Measurements from ENCODE around the gene NSMCE1.

NSMCE1 gene

GRCh38 chr16:27221576-27222248 is 46.9 kb downstream of the NSMCE1 start:
- no peak for TF ChIP-seq EZH2phosphoT487 (IDR thresholded peaks at IDR 0.05; ENCODE audit: low read depth)
- TF ChIP-seq CTCF (IDR thresholded peaks at IDR 0.05; ENCODE audit: low read depth, low read length), result no peak
- Histone ChIP-seq H3K27me3 (ENCODE audit: low read depth, low read length) (no peaks in the 10 kb centered on the region), H3K9me3 (ENCODE audit: insufficient read depth, low read length) (no peaks in the 10 kb centered on the region), H3K9ac (ENCODE audit: low read length) (no peak overlapping the region), H3K27ac (ENCODE audit: low read length) (no peak overlapping the region), H3K4me3 (ENCODE audit: low read length) (no peak overlapping the region), H3K79me2 (ENCODE audit: low read length) (no peaks in the 10 kb centered on the region), H3K4me1 (ENCODE audit: low read length) (no peaks in the 10 kb centered on the region), H3K4me2 (ENCODE audit: low read length) (no peak overlapping the region), H4K20me1 (ENCODE audit: insufficient read depth, low read length) (no peaks in the 10 kb centered on the region), H3K36me3 (replicated peaks; ENCODE audit: low read depth, low read length) (no peaks in the 10 kb centered on the region), H2AFZ (ENCODE audit: low read depth, low read length) (no peak overlapping the region)

- Histone ChIP-seq H3K79me2 (ENCODE audit: low read length) (no peaks in the 10 kb centered on the region), H3K4me2 (ENCODE audit: low read length) (no peak overlapping the region), H3K9me3 (ENCODE audit: insufficient read depth, low read length) (no peaks in the 10 kb centered on the region), H3K27ac (ENCODE audit: low read length) (no peak overlapping the region), H2AFZ (ENCODE audit: low read depth, low read length) (no peak overlapping the region), H3K9ac (ENCODE audit: low read length) (no peak overlapping the region), H3K4me1 (ENCODE audit: low read length) (no peaks in the 10 kb centered on the region), H3K36me3 (replicated peaks; ENCODE audit: low read depth, low read length) (no peaks in the 10 kb centered on the region), H3K4me3 (ENCODE audit: low read length) (no peak overlapping the region), H3K27me3 (ENCODE audit: low read depth, low read length) (no peaks in the 10 kb centered on the region), H4K20me1 (ENCODE audit: insufficient read depth, low read length) (no peaks in the 10 kb centered on the region)
- TF ChIP-seq EZH2phosphoT487 (IDR thresholded peaks at IDR 0.05; ENCODE audit: low read depth), result no peak
- TF ChIP-seq CTCF (IDR thresholded peaks at IDR 0.05; ENCODE audit: low read depth, low read length), result no peak
These were observed 47.6 kb downstream of the NSMCE1 start for GRCh38 chr16:27220991-27221390.

- Histone ChIP-seq H3K79me2 (ENCODE audit: low read length) (no peaks in the 10 kb centered on the region), H4K20me1 (ENCODE audit: insufficient read depth, low read length) (no peaks in the 10 kb centered on the region), H3K4me3 (ENCODE audit: low read length) (no peak overlapping the region), H3K9ac (ENCODE audit: low read length) (no peak overlapping the region), H3K4me2 (ENCODE audit: low read length) (no peak overlapping the region), H3K36me3 (replicated peaks; ENCODE audit: low read depth, low read length) (no peaks in the 10 kb centered on the region), H3K27me3 (ENCODE audit: low read depth, low read length) (no peaks in the 10 kb centered on the region), H3K27ac (ENCODE audit: low read length) (no peak overlapping the region), H3K4me1 (ENCODE audit: low read length) (no peaks in the 10 kb centered on the region), H3K9me3 (ENCODE audit: insufficient read depth, low read length) (no peaks in the 10 kb centered on the region), H2AFZ (ENCODE audit: low read depth, low read length) (no peak overlapping the region)
- no peak for TF ChIP-seq CTCF (IDR thresholded peaks at IDR 0.05; ENCODE audit: low read depth, low read length)
- TF ChIP-seq EZH2phosphoT487 (IDR thresholded peaks at IDR 0.05; ENCODE audit: low read depth), result no peak
These were observed 48.0 kb downstream of the NSMCE1 start for GRCh38 chr16:27220527-27220926.

- Histone ChIP-seq H3K27me3 (ENCODE audit: low read depth, low read length) (no peaks in the 10 kb centered on the region), H3K4me2 (ENCODE audit: low read length) (no peak overlapping the region), H3K79me2 (ENCODE audit: low read length) (no peaks in the 10 kb centered on the region), H3K9me3 (ENCODE audit: insufficient read depth, low read length) (no peaks in the 10 kb centered on the region), H3K27ac (ENCODE audit: low read length) (no peak overlapping the region), H2AFZ (ENCODE audit: low read depth, low read length) (no peak overlapping the region), H3K4me1 (ENCODE audit: low read length) (no peaks in the 10 kb centered on the region), H3K9ac (ENCODE audit: low read length) (no peak overlapping the region), H4K20me1 (ENCODE audit: insufficient read depth, low read length) (no peaks in the 10 kb centered on the region), H3K36me3 (replicated peaks; ENCODE audit: low read depth, low read length) (no peaks in the 10 kb centered on the region), H3K4me3 (ENCODE audit: low read length) (no peak overlapping the region)
- TF ChIP-seq CTCF (IDR thresholded peaks at IDR 0.05; ENCODE audit: low read depth, low read length) (no peak), EZH2phosphoT487 (IDR thresholded peaks at IDR 0.05; ENCODE audit: low read depth) (no peak)
These were observed 48.5 kb downstream of the NSMCE1 start for GRCh38 chr16:27220120-27220519.
